HEK293 (cell line): ENCODE results near the gene MED15.

Experiments used
- CTCF ChIA-PET: fragments of 350-600 bp; formaldehyde crosslinking; extraction: SDS; loops from one replicate; lab custom pipeline; 2021; ENCODE audit warnings: antibody characterized with exemption; lab: Yijun Ruan, JAX
- POLR2A ChIA-PET: fragments of 300-600 bp; formaldehyde crosslinking; extraction: SDS; loops from one replicate; lab custom pipeline; 2020; ENCODE audit warnings: antibody characterized with exemption, inconsistent platforms; lab: Yijun Ruan, JAX
- H3K27ac ChIP-seq: fragments of 200-500 bp; sonication (Bioruptor generic); 2 replicates; pipeline ENCODE4 v1.5.1; 2014; ENCODE audit warnings: low read depth, low read length, control low read depth, inconsistent platforms; ENCODE audit errors: extremely low read depth
- H3K36me3 ChIP-seq, 2 experiments: fragments of 200-500 bp in 1 of 2; sonication (Bioruptor generic) in 1 of 2; 1 replicate in 1 of 2; 2 replicates in 1 of 2; pipeline ENCODE4 v1.5.1; 2014 to 2017; ENCODE audit warnings: inconsistent platforms in 2 of 2, low read length in 2 of 2; ENCODE audit not compliant: control insufficient read depth in 2 of 2, insufficient read depth in 1 of 2
- H3K4me1 ChIP-seq: fragments of 200-500 bp; sonication (Bioruptor generic); 2 replicates; pipeline ENCODE4 v1.5.1; 2014; ENCODE audit warnings: mild to moderate bottlenecking, low read length, inconsistent platforms; ENCODE audit not compliant: control insufficient read depth, insufficient read depth
- H3K4me3 ChIP-seq: 2 replicates; pipeline ENCODE4 v1.5.1; 2011; ENCODE audit warnings: low read depth, mild to moderate bottlenecking, control low read depth, low read length, moderate library complexity
- H3K9me3 ChIP-seq: fragments of 200-500 bp; sonication (Bioruptor generic); 2 replicates; pipeline ENCODE4 v1.5.1; 2014; ENCODE audit warnings: low read depth, low read length, inconsistent platforms; ENCODE audit not compliant: control insufficient read depth, insufficient read depth
- KLF10 ChIP-seq: fragments of 450-650 bp; IDR thresholded peaks from 2 replicates; pipeline ENCODE4 v1.5.1; 2018; ENCODE audit warnings: missing biosample characterization, mild to moderate bottlenecking, missing genetic modification characterization
- REPIN1 ChIP-seq: fragments of 450-650 bp; formaldehyde crosslinking; IDR thresholded peaks from 2 replicates; pipeline ENCODE4 v1.5.1; 2017; ENCODE audit warnings: missing biosample characterization, missing genetic modification characterization, low read depth
- SP2 ChIP-seq: fragments of 450-650 bp; formaldehyde crosslinking; IDR thresholded peaks from 2 replicates; pipeline ENCODE4 v1.5.1; 2016; ENCODE audit warnings: missing biosample characterization, missing genetic modification characterization
- TCF7L2 ChIP-seq: IDR thresholded peaks from 2 replicates; pipeline ENCODE4 v1.6.1; 2011; ENCODE audit warnings: low read depth, mild to moderate bottlenecking, inconsistent platforms, low read length, moderate library complexity, borderline replicate concordance
- TRIM28 ChIP-seq: IDR thresholded peaks from 2 replicates; pipeline ENCODE4 v1.6.1; 2011; ENCODE audit warnings: low read length, control low read depth, borderline replicate concordance
- YY2 ChIP-seq: fragments of 450-650 bp; formaldehyde crosslinking; IDR thresholded peaks from 2 replicates; pipeline ENCODE4 v1.5.1; 2016; ENCODE audit warnings: missing biosample characterization, missing genetic modification characterization
- ZNF121 ChIP-seq: fragments of 450-650 bp; formaldehyde crosslinking; IDR thresholded peaks from 2 replicates; pipeline ENCODE4 v1.5.1; 2016; ENCODE audit warnings: missing biosample characterization, missing genetic modification characterization
- ZNF16 ChIP-seq: fragments of 450-650 bp; formaldehyde crosslinking; IDR thresholded peaks from 2 replicates; pipeline ENCODE4 v1.5.1; 2016; ENCODE audit warnings: low read depth, missing biosample characterization, missing genetic modification characterization
- ZNF223 ChIP-seq: fragments of 450-650 bp; formaldehyde crosslinking; IDR thresholded peaks from 2 replicates; pipeline ENCODE4 v1.5.1; 2016; ENCODE audit warnings: missing biosample characterization, missing genetic modification characterization
- ZNF302 ChIP-seq: fragments of 450-650 bp; formaldehyde crosslinking; IDR thresholded peaks from 2 replicates; pipeline ENCODE4 v1.5.1; 2016; ENCODE audit warnings: missing biosample characterization, missing genetic modification characterization, low read depth
- ZNF391 ChIP-seq: fragments of 450-650 bp; formaldehyde crosslinking; IDR thresholded peaks from 2 replicates; pipeline ENCODE4 v1.5.1; 2016; ENCODE audit warnings: low read depth, missing biosample characterization, missing genetic modification characterization, borderline replicate concordance
- ZNF404 ChIP-seq: fragments of 450-650 bp; formaldehyde crosslinking; IDR thresholded peaks from 2 replicates; pipeline ENCODE4 v1.5.1; 2017; ENCODE audit warnings: missing biosample characterization, missing genetic modification characterization
- ZNF529 ChIP-seq: fragments of 450-650 bp; formaldehyde crosslinking; IDR thresholded peaks from 2 replicates; pipeline ENCODE4 v1.5.1; 2017; ENCODE audit warnings: missing genetic modification characterization, missing biosample characterization; ENCODE audit not compliant: insufficient replicate concordance
- ZNF530 ChIP-seq: fragments of 450-650 bp; formaldehyde crosslinking; IDR thresholded peaks from 2 replicates; pipeline ENCODE4 v1.5.1; 2016; ENCODE audit warnings: low read depth, missing biosample characterization, missing genetic modification characterization
- ZNF544 ChIP-seq: fragments of 450-650 bp; formaldehyde crosslinking; IDR thresholded peaks from 2 replicates; pipeline ENCODE4 v1.5.0; 2017; ENCODE audit warnings: missing biosample characterization, missing genetic modification characterization
- ZNF561 ChIP-seq: fragments of 450-650 bp; IDR thresholded peaks from 2 replicates; pipeline ENCODE4 v1.5.1; 2018; ENCODE audit warnings: missing biosample characterization, missing genetic modification characterization, borderline replicate concordance
- ZNF600 ChIP-seq: fragments of 450-650 bp; formaldehyde crosslinking; IDR thresholded peaks from 2 replicates; pipeline ENCODE4 v1.5.1; 2016; ENCODE audit warnings: missing biosample characterization, missing genetic modification characterization
- ZNF664 ChIP-seq: fragments of 450-650 bp; formaldehyde crosslinking; IDR thresholded peaks from 2 replicates; pipeline ENCODE4 v1.5.1; 2016; ENCODE audit warnings: missing biosample characterization, missing genetic modification characterization
- ZNF747 ChIP-seq: fragments of 450-650 bp; formaldehyde crosslinking; IDR thresholded peaks from 2 replicates; pipeline ENCODE4 v1.5.1; 2016; ENCODE audit warnings: missing biosample characterization, missing genetic modification characterization
- ZNF830 ChIP-seq: fragments of 450-650 bp; IDR thresholded peaks from 2 replicates; pipeline ENCODE4 v1.5.0; 2018; ENCODE audit warnings: missing biosample characterization, missing genetic modification characterization, low read depth, mild to moderate bottlenecking, moderate library complexity
- TF ChIP-seq, protein P1 (sequence below): fragments of 450-650 bp; IDR thresholded peaks from 2 replicates; pipeline ENCODE4 v1.5.1; 2018; ENCODE audit warnings: missing biosample characterization, missing genetic modification characterization
- TF ChIP-seq, protein P2 (sequence below): fragments of 450-650 bp; formaldehyde crosslinking; IDR thresholded peaks from 2 replicates; pipeline ENCODE4 v1.5.1; 2016; ENCODE audit warnings: missing biosample characterization, missing genetic modification characterization
- TF ChIP-seq, protein P3 (sequence below): fragments of 450-650 bp; formaldehyde crosslinking; IDR thresholded peaks from 2 replicates; pipeline ENCODE4 v1.5.1; 2016; ENCODE audit warnings: missing biosample characterization, missing genetic modification characterization

MED15 gene

DNA sequence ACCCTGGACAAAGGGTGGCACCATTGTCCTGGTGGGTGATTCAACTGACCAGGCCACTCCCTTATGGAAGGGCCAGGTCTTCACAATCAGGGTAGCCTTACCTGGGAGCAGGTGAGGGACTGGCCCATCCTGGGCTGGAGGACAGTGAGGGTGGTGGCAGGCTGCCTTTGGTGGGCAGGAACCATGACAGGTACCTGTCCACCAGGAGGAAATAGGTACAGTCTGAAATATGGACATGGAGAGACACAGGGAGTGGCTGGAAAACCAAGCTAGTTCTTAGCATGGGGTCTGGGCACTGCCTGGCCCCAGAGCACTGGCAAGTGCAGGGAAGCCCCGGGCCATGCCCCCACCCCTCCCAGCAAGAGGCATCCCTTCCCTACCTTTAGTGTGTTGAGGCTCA lies 113.8 kb downstream of the MED15 start:
- CTCF ChIA-PET = interaction anchor here (0.7 to 1.4 kb wide), 3 partner anchors 15 to 121 kb away, joined by 3 to 5 read pairs (median 4); no protein-coding TSS in a partner anchor
- Histone ChIP-seq H3K9me3 (no peaks in the 10 kb centered on the region), H3K36me3 (no peaks in the 10 kb centered on the region), H3K4me3 (no peak overlapping the region), H3K4me1 (no peaks in the 10 kb centered on the region), H3K27ac (no peak overlapping the region)
- POLR2A ChIA-PET = no interaction called here
- TF ChIP-seq SP2 (tag by site-specific recombination) = no peak
- TF ChIP-seq, all 188 proteins: peak for 0

DNA sequence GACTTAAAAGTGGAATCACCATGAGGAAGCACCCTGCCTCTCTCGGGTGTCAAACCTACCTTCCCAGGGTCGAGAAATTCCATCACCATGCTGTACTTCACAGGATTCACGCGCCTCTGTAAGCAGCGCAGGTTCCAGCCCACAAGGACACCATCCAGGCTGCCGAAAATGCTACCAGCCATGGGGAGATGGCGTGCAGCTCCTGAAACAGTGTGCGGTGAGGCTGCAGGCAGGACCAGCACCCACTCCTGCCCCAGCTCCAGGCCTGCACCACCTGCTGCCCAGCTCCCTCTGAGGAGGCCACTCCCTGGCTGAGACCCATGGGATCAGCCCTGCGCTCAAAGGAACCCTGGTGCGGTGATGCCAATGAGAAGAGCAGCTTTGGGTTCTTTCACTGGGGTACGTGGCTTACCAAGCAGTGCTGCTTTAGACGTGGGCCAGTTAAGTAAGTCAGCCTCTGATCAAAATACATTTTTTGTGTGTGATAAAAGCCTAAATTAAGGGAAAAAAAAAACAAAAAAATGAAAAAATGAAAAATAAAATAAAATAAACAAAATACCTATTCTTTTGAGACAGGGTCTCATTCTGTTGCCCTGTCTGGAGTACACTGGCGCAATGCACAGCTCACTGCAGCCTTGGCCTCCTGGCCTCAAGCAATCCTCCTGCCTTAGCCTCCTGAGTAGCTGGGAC lies 115.4 kb downstream of the MED15 start:
- H3K27ac ChIP-seq = no peak overlapping the region
- no peak overlapping the region for H3K4me3 ChIP-seq
- POLR2A ChIA-PET = no interaction called here
- H3K36me3 ChIP-seq = no peaks in the 10 kb centered on the region
- TF ChIP-seq ZNF664 (tag by site-specific recombination) (no peak), ZNF600 (tag by site-specific recombination) (no peak), ZNF561 (tag by site-specific recombination) (no peak), ZNF529 (tag by site-specific recombination) (no peak), REPIN1 (tag by site-specific recombination) (no peak), ZNF16 (tag by site-specific recombination) (no peak), TCF7L2 (no peak), KLF10 (tag by site-specific recombination) (no peak), ZNF302 (tag by site-specific recombination) (no peak), ZNF391 (tag by site-specific recombination) (no peak), ZNF121 (tag by site-specific recombination) (no peak)
- TF ChIP-seq, protein P1, sequence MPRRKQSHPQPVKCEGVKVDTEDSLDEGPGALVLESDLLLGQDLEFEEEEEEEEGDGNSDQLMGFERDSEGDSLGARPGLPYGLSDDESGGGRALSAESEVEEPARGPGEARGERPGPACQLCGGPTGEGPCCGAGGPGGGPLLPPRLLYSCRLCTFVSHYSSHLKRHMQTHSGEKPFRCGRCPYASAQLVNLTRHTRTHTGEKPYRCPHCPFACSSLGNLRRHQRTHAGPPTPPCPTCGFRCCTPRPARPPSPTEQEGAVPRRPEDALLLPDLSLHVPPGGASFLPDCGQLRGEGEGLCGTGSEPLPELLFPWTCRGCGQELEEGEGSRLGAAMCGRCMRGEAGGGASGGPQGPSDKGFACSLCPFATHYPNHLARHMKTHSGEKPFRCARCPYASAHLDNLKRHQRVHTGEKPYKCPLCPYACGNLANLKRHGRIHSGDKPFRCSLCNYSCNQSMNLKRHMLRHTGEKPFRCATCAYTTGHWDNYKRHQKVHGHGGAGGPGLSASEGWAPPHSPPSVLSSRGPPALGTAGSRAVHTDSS (tag by site-specific recombination) = no peak
- TF ChIP-seq, all 188 proteins: peak for 0
- no peaks in the 10 kb centered on the region for H3K4me1 ChIP-seq
- CTCF ChIA-PET = interaction anchor here (0.6 to 1.0 kb wide), 3 partner anchors 78 to 392 kb away, joined by 3 to 5 read pairs (median 4); no protein-coding TSS in a partner anchor
- no peaks in the 10 kb centered on the region for H3K9me3 ChIP-seq

DNA sequence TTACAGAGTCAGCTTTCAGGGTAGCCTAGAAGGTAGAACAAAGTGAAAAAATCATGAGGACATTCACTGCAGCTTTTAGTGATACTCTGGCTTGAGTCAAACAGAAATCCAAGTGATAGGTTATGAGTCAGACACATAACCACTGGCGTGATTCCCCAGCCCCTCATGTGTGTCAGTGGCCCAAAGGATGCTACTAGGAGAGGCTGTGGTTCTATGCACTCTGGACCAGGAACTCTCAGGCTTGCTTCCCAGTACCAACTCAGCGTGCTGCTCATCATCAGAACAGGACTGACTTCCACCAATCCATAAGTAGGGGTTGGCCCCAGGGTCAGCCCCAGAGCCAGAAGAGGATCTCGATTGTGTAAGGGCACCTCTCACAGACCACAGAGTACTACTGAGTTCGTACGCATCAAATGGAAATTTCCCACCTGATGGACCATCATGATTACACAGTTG lies 116.8 kb downstream of the MED15 start:
- no peaks in the 10 kb centered on the region for H3K9me3 ChIP-seq
- no peak overlapping the region for H3K27ac ChIP-seq
- ChIA-PET POLR2A (no interaction called here), CTCF (no interaction called here)
- no peak overlapping the region for H3K4me3 ChIP-seq
- H3K36me3 ChIP-seq = no peaks in the 10 kb centered on the region
- H3K4me1 ChIP-seq = no peaks in the 10 kb centered on the region
- TF ChIP-seq ZNF530 (no peak), ZNF747 (tag by site-specific recombination) (no peak), TRIM28 (no peak), ZNF223 (no peak), YY2 (no peak), ZNF544 (tag by site-specific recombination) (no peak), ZNF830 (tag by site-specific recombination) (no peak), ZNF404 (tag by site-specific recombination) (no peak)
- TF ChIP-seq, protein P2, sequence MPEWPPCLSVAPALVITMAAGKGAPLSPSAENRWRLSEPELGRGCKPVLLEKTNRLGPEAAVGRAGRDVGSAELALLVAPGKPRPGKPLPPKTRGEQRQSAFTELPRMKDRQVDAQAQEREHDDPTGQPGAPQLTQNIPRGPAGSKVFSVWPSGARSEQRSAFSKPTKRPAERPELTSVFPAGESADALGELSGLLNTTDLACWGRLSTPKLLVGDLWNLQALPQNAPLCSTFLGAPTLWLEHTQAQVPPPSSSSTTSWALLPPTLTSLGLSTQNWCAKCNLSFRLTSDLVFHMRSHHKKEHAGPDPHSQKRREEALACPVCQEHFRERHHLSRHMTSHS (tag by site-specific recombination) = no peak
- TF ChIP-seq, protein P3, sequence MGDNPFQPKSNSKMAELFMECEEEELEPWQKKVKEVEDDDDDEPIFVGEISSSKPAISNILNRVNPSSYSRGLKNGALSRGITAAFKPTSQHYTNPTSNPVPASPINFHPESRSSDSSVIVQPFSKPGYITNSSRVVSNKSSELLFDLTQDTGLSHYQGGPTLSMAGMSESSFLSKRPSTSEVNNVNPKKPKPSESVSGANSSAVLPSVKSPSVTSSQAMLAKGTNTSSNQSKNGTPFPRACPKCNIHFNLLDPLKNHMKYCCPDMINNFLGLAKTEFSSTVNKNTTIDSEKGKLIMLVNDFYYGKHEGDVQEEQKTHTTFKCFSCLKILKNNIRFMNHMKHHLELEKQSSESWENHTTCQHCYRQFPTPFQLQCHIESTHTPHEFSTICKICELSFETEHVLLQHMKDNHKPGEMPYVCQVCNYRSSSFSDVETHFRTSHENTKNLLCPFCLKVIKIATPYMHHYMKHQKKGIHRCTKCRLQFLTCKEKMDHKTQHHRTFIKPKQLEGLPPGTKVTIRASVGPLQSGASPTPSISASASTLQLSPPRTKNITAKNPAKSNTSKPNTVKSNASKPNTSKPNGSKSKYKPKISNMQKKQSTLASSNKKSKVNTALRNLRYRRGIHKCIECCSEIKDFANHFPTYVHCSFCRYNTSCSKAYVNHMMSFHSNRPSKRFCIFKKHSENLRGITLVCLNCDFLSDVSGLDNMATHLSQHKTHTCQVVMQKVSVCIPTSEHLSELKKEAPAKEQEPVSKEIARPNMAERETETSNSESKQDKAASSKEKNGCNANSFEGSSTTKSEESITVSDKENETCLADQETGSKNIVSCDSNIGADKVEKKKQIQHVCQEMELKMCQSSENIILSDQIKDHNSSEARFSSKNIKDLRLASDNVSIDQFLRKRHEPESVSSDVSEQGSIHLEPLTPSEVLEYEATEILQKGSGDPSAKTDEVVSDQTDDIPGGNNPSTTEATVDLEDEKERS = no peak
